ENCODE data around the gene RNU5B-1. TPM values are rescaled to one million over a fixed set of nuclear protein-coding genes. Genes with fewer than 3 reads are reported as not detected.

The RNU5B-1 gene
- total and polyA plus RNA-seq, 7 donors, result 12.8 to 34.0 (median 13.9) TPM; not detected in 4

DNA sequence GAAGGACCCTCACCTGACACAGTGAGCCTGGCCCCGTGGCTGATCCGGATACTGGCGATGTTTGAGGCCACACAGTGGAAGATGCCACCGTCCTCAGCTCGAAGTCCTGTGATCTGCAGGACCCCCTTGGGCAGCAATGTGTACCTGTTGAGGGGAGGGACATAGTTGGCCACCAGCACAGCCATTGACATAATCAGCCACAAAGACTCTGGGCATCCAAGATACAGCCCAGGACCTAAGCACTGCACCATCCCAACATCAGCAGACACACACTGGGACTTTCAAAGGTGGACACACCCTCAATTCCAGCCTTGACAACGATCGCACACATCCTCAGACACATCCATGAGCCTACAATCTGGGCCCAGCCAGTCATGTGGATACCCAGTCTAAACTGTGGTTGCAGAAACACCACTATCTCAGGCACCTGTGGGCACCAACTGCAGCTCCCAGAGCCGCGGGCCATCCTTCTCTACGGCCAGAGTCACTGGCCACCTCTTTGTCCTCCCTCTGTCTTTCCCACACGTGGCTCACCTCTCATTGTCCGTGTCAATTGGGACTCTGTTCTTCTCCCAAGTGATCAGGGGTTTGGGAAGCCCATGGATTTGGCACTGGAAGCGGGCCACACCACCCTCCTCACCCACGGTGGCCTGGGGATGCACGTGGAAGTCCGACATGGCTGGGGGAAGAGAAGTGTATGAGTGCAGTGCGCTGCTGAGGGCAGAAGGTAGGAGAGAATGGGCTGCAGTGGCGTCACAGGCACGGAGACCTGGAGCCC lies 31.0 kb downstream of the RNU5B-1 start:
- no peaks in the 10 kb centered on the region for H3K36me3 ChIP-seq (ENCODE audit: insufficient read depth in 1 of 2, low read depth in 1 of 2)
- H3K27me3 ChIP-seq (ENCODE audit: insufficient read depth in 3 of 3, low read length in 2 of 3), result peaks cover 0 to 2% (median 0%) of the 10 kb centered on the region in 3 donors
- DNase-seq (peak in 1 of 2 donors; percentile 28), ATAC-seq (no peak)
- H3K27ac ChIP-seq, result no peak overlapping the region
- no peaks in the 10 kb centered on the region for H3K4me1 ChIP-seq
- WGBS, 3 donors, result 89 to 91% (median 90%) methylated on average over 19 of the region's 19 CpGs
- TF ChIP-seq, protein P1, sequence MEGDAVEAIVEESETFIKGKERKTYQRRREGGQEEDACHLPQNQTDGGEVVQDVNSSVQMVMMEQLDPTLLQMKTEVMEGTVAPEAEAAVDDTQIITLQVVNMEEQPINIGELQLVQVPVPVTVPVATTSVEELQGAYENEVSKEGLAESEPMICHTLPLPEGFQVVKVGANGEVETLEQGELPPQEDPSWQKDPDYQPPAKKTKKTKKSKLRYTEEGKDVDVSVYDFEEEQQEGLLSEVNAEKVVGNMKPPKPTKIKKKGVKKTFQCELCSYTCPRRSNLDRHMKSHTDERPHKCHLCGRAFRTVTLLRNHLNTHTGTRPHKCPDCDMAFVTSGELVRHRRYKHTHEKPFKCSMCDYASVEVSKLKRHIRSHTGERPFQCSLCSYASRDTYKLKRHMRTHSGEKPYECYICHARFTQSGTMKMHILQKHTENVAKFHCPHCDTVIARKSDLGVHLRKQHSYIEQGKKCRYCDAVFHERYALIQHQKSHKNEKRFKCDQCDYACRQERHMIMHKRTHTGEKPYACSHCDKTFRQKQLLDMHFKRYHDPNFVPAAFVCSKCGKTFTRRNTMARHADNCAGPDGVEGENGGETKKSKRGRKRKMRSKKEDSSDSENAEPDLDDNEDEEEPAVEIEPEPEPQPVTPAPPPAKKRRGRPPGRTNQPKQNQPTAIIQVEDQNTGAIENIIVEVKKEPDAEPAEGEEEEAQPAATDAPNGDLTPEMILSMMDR (IDR thresholded peaks at IDR 0.05), result no peak
- H3K9me3 ChIP-seq, result no peaks in the 10 kb centered on the region
- intact Hi-C loops (cut with DNase I), result no loop called here
- H3K4me3 ChIP-seq, result no peak overlapping the region

DNA sequence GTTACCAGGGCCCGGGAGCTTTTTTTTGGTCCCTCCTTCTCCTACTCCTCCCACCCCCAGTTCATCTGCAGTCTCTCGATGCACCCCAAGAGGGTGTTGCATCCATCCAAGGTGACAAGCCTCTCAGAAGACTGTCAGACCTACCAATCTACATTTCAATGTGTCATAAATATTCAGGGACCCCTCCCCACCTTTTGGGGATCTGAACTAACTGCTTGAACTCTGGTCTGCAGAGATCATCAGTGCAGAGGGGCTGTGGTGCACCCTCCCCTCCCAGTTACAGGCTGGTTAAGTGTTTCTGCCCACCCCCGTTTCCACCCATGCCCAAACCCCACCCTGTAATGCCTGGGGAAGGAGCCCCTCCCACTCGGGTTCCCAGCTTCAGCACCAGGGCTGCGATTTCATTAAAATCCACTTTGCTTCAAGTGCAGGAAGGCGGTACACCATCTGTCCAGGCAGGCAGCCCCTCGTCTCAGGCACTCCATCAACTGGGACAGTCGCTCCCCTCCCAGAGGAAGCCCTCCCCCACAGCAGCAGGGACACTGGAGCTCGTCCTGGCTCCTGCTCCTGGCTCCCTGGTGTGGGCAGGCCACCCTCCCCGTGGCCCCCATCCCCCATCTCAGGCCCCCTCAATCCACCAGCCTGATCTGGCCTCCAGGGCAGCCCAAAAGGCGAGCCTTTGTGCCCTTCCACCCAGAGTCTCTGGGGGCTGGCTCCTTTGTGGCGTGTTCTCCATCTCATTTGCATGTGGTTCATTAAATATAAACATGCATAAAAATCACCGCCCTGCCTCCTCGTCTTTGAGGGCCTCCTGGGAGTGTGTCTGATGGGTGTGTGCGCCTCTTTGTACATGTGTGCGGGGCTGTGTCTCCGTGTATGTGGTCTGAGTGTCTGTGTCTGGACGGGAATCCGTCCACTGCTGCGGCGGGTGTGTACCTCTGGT lies 32.3 kb downstream of the RNU5B-1 start:
- DNase-seq, result no peak
- ATAC-seq, result no peak

DNA sequence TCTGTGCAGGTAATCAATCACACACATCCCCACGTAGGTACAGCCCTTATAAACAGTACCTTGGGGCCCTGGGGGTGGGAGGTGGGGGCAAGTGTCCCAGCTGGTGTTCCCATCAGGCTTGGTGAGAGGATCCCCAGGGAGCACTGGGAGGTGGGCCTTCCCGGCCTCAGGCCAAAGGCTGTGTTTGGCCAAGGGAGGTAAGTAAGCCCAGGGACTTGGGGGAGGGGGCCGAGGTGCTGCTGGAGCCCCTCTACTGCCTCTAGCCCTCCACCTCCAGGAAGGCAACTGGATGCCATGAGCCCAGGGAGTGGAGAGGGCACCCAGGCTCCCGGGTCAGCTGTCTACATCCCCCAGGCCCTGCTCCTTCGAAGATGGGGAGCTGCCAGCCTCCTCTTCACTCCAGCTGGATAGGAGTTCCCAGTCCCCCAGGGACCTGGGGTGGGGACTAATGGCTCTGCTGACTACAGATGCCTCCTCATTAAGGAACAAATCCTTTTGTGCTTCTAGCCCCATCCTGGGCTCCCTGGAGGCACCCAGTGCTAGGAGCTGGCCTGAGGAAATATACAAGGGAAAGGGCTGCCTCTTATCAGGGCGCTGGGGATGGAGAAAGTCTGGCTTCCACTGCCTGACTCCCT lies 33.1 kb downstream of the RNU5B-1 start:
- Histone ChIP-seq H3K27ac (no peak overlapping the region), H3K27me3 (ENCODE audit: insufficient read depth in 3 of 3, low read length in 2 of 3) (peaks cover 0 to 2% (median 0%) of the 10 kb centered on the region in 3 donors), H3K36me3 (ENCODE audit: insufficient read depth in 1 of 2, low read depth in 1 of 2) (no peaks in the 10 kb centered on the region), H3K4me1 (no peaks in the 10 kb centered on the region), H3K9me3 (no peaks in the 10 kb centered on the region), H3K4me3 (no peak overlapping the region)
- TF ChIP-seq, protein P1 (IDR thresholded peaks at IDR 0.05), result no peak
- intact Hi-C loops (cut with DNase I), result no loop called here
- ATAC-seq (no peak), DNase-seq (no peak)
- 51 to 55% (median 54%) methylated on average over 6 of the region's 6 CpGs for WGBS, 3 donors

More for the DNA sequence above, 32.3 kb downstream of the RNU5B-1 start:
- H3K36me3 ChIP-seq (ENCODE audit: insufficient read depth in 1 of 2, low read depth in 1 of 2), result no peaks in the 10 kb centered on the region
- H3K9me3 ChIP-seq, result no peaks in the 10 kb centered on the region
- intact Hi-C loops (cut with DNase I), result no loop called here
- TF ChIP-seq, protein P1 (IDR thresholded peaks at IDR 0.05), result no peak
- no peak overlapping the region for H3K27ac ChIP-seq
- peaks cover 0 to 2% (median 0%) of the 10 kb centered on the region in 3 donors for H3K27me3 ChIP-seq (ENCODE audit: insufficient read depth in 3 of 3, low read length in 2 of 3)
- no peaks in the 10 kb centered on the region for H3K4me1 ChIP-seq
- 64 to 72% (median 68%) methylated on average over 21 of the region's 21 CpGs for WGBS, 3 donors
- H3K4me3 ChIP-seq, result no peak overlapping the region

DNA sequence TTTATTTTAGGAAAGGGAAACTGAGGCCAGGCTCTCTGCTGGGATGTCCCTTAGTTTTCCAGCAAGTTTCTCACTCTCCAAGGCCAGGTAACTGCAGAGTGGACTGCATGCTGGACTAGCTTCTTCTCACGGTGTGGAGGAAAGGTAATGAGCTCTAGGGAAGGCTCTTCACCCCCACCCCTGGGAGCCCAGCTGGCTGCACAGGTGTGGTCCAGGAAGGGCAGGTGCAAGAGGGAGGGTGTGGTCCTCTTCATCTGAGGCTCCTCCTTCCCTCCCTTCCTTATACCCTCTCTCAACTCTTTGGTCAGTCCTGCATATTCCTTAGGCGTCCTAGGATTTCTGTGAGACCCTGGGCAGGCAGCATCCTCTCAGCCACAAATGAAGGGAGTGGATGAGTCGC lies 33.9 kb downstream of the RNU5B-1 start:
- H3K36me3 ChIP-seq (ENCODE audit: insufficient read depth in 1 of 2, low read depth in 1 of 2), result no peaks in the 10 kb centered on the region
- no peak overlapping the region for H3K27ac ChIP-seq
- intact Hi-C loops (cut with DNase I), result no loop called here
- no peak overlapping the region for H3K4me3 ChIP-seq
- no peak for ATAC-seq
- TF ChIP-seq, protein P1 (IDR thresholded peaks at IDR 0.05), result no peak
- peaks cover 0 to 2% (median 0%) of the 10 kb centered on the region in 3 donors for H3K27me3 ChIP-seq (ENCODE audit: insufficient read depth in 3 of 3, low read length in 2 of 3)
- DNase-seq, result no peak
- 66 to 76% (median 76%) methylated on average over 3 of the region's 3 CpGs for WGBS, 3 donors
- no peaks in the 10 kb centered on the region for H3K4me1 ChIP-seq
- no peaks in the 10 kb centered on the region for H3K9me3 ChIP-seq
